Measurements from ENCODE around the gene GNG12.

GNG12 gene

GRCh38 chr1:67832737-67833601 is at the start of gene GNG12:
Gene GNG12, minus strand, starts transcription at chr1:67833467. Its CDS starts 125,781 bp downstream, at chr1:67707686.
- TF ChIP-seq CTCF (IDR thresholded peaks at IDR 0.05; ENCODE audit: extremely low read depth, missing control alignments): no peak
- peak; percentile 64 for DNase-seq (ENCODE audit: low spot score)

GRCh38 chr1:67882196-67882958 is 49.1 kb upstream of the GNG12 start:
- TF ChIP-seq CTCF (IDR thresholded peaks at IDR 0.05; ENCODE audit: extremely low read depth, missing control alignments): no peak

GRCh38 chr1:67880056-67880601 is 46.9 kb upstream of the GNG12 start:
- TF ChIP-seq CTCF (IDR thresholded peaks at IDR 0.05; ENCODE audit: extremely low read depth, missing control alignments): no peak
- DNase-seq (ENCODE audit: low spot score): no peak

More at GRCh38 chr1:67882196-67882958, 49.1 kb upstream of the GNG12 start:
- no peak for DNase-seq (ENCODE audit: low spot score)

- DNase-seq (ENCODE audit: low spot score): no peak
- TF ChIP-seq CTCF (IDR thresholded peaks at IDR 0.05; ENCODE audit: extremely low read depth, missing control alignments): no peak
Measured at GRCh38 chr1:67879485-67879884, 46.2 kb upstream of the GNG12 start.

GRCh38 chr1:67874501-67875111 is 41.3 kb upstream of the GNG12 start:
- TF ChIP-seq CTCF (IDR thresholded peaks at IDR 0.05; ENCODE audit: extremely low read depth, missing control alignments): no peak
- DNase-seq (ENCODE audit: low spot score): no peak

GRCh38 chr1:67869233-67869632 is 36.0 kb upstream of the GNG12 start:
- DNase-seq (ENCODE audit: low spot score): no peak
- no peak for TF ChIP-seq CTCF (IDR thresholded peaks at IDR 0.05; ENCODE audit: extremely low read depth, missing control alignments)

Measured in GM20000 (cell line).